Measurements from ENCODE around the gene MICB. TPM values are rescaled to one million over a fixed set of nuclear protein-coding genes. Genes with fewer than 3 reads are reported as not detected.

MICB gene
- total and polyA plus RNA-seq, 2 of the 8 experiments (the other 6 are each of a cell fraction or from before 2014, with no cell fraction given): 16.2 to 25.3 TPM

DNA sequence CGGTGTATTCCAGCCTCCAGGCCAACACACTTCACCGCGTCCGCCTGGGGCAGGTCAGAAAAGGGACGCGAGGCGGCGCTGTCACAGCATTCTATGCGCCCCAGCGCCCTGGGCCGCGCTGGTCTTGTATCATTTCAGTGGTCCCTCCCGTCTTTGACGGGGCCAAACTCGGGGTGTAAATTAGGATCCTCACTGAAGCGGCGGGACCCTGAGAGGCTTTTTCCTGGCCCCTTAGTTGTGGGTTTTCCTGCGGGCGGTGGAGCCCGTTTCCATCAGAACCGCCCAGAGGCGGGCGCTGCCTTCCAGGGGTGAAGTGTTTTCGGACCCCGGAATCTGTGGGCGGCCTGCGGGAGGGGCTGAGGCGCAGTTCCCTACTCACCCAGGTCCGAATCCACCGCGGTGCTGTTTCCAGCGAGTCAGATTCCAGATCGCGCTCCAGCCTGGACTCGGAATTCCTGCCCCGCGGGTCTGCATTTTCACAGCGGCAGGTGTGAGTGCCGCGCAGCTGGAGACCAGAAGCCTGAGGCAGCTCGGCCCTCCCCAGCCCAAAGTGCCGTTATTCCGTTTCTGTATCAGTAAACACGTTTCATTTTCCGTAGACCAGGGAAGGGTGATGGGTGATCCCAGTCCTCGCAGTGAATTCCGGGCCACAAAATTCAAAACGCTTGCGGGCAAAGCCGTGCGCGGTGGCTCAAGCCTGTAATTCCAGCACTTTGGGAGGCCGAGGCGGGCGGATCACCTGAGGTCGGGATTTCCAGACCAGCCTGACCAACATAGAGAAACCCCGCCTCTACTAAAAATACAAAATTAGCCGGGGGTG is 3.9 kb upstream of the MICB start (continued):
- TF ChIP-seq E2F6 (IDR thresholded peaks at IDR 0.05) (no peak), ASH2L (IDR thresholded peaks at IDR 0.05; ENCODE audit: low read length) (peak; percentile 24), HDAC6 (IDR thresholded peaks at IDR 0.05; ENCODE audit: low read depth, low read length) (no peak), TAF7 (optimal IDR thresholded peaks at IDR 0.05; ENCODE audit: borderline replicate concordance, low read depth, low read length) (no peak), KDM5A (IDR thresholded peaks at IDR 0.05; ENCODE audit: low read length) (no peak), SP4 (IDR thresholded peaks at IDR 0.05; ENCODE audit: low read length) (no peak), SAP30 (IDR thresholded peaks at IDR 0.05; ENCODE audit: insufficient read depth, insufficient replicate concordance, low read length) (peak; percentile 24), BRCA1 (IDR thresholded peaks at IDR 0.05; ENCODE audit: low read depth, low read length) (no peak), CBX8 (IDR thresholded peaks at IDR 0.05; ENCODE audit: borderline replicate concordance, low read depth, low read length) (no peak), RNF2 (IDR thresholded peaks at IDR 0.05; ENCODE audit: borderline replicate concordance, low read depth, low read length, missing control alignments, poor library complexity, severe bottlenecking) (no peak), ATF3 (IDR thresholded peaks at IDR 0.05; ENCODE audit: insufficient read depth, low read depth, low read length) (no peak), CHD2 (IDR thresholded peaks at IDR 0.05; ENCODE audit: low read length) (no peak)
